Measurements from ENCODE around the gene TSPAN9. TPM values are rescaled to one million over a fixed set of nuclear protein-coding genes. Genes with fewer than 3 reads are reported as not detected.

TSPAN9 gene
- total RNA-seq, 1 donor from 2014 or later = 0.48 TPM

GRCh38 chr12:3179731-3180130, 102.6 kb downstream of the TSPAN9 start:
- Mint-ChIP-seq H3K27me3 (ENCODE audit: low read depth) (peaks cover 15% of the 10 kb centered on the region), H3K36me3 (ENCODE audit: low read depth) (no peaks in the 10 kb centered on the region), H3K27ac (no peak overlapping the region), H3K4me3 (ENCODE audit: low read depth) (no peak overlapping the region), H3K9me3 (no peaks in the 10 kb centered on the region), H3K4me1 (ENCODE audit: low read depth) (peaks cover 1% of the 10 kb centered on the region)
- intact Hi-C loops (cut with micrococcal nuclease) = no loop called here
- DNase-seq (ENCODE audit: low spot score) = no peak

- no peaks in the 10 kb centered on the region for H3K36me3 Mint-ChIP-seq (ENCODE audit: low read depth)
- H3K4me3 Mint-ChIP-seq (ENCODE audit: low read depth) = no peak overlapping the region
- no peak overlapping the region for H3K27ac Mint-ChIP-seq
- H3K9me3 Mint-ChIP-seq = no peaks in the 10 kb centered on the region
- intact Hi-C loops (cut with micrococcal nuclease) = no loop called here
- H3K4me1 Mint-ChIP-seq (ENCODE audit: low read depth) = peaks cover 1% of the 10 kb centered on the region
- H3K27me3 Mint-ChIP-seq (ENCODE audit: low read depth) = peaks cover 15% of the 10 kb centered on the region
- no peak for DNase-seq (ENCODE audit: low spot score)
Observed at GRCh38 chr12:3182426-3182825, 105.2 kb downstream of the TSPAN9 start.

DNA sequence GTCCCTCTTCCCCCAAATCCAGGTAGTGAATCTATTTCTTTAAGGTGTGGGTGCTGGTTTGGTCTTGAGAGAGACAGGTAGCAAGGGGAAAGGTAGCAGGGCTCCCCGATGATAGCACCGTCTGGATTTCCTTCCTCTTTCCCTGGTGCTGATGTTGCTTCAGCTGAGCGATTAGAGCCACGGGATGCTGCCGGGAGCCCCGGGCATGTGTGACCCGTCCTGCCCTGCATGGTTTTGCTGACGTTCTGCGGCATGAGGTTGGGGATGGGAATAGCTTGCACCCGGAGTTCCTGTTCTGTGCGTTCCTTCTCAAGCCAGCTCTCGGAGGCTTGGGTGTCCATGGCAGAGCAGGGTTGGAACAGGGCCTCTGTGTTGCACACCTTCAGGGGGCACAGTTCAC, 107.3 kb downstream of the TSPAN9 start:
- Mint-ChIP-seq H3K9me3 (no peaks in the 10 kb centered on the region), H3K4me3 (ENCODE audit: low read depth) (no peak overlapping the region), H3K27ac (no peak overlapping the region), H3K36me3 (ENCODE audit: low read depth) (no peaks in the 10 kb centered on the region), H3K4me1 (ENCODE audit: low read depth) (no peaks in the 10 kb centered on the region), H3K27me3 (ENCODE audit: low read depth) (peaks cover 5% of the 10 kb centered on the region)
- DNase-seq (ENCODE audit: low spot score) = no peak
- intact Hi-C loops (cut with micrococcal nuclease) = no loop called here

GRCh38 chr12:3185260-3185870, 108.2 kb downstream of the TSPAN9 start:
- no peak overlapping the region for H3K27ac Mint-ChIP-seq
- no peaks in the 10 kb centered on the region for H3K4me1 Mint-ChIP-seq (ENCODE audit: low read depth)
- DNase-seq (ENCODE audit: low spot score) = no peak
- no peaks in the 10 kb centered on the region for H3K36me3 Mint-ChIP-seq (ENCODE audit: low read depth)
- H3K9me3 Mint-ChIP-seq = no peaks in the 10 kb centered on the region
- intact Hi-C loops (cut with micrococcal nuclease) = no loop called here
- peaks cover 4% of the 10 kb centered on the region for H3K27me3 Mint-ChIP-seq (ENCODE audit: low read depth)
- no peak overlapping the region for H3K4me3 Mint-ChIP-seq (ENCODE audit: low read depth)

DNA sequence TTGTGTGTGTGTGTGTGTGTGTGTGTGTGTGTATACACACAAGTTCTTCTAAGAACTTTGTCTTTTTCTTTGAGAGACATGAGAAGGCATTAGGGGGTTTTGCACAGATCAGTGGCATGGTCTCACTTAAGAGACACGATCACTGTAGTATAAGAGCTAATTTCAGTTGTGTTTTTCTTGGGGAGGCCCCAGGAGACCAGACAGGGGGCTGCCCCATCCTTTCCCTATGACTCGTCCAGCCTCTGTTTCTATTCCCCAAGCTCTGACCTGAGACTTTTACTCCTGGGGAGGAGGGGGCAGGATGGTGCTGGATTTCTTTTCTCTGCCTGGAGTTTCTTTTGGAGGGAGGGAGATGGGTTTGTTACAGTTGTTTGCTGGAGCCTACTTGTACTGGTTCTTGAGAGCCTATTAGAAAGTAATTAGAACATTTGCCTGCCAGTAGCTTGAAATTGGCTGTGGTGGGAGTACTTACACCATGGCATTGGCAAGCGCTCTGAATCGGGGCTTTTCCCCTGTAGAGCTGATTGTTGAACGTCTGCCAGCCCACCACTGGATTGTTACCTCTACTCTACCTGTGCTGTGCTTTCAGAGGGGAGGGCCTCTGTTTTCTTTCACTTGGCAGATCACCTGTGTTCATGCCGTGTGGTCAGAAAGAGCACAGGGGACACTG, 109.5 kb downstream of the TSPAN9 start:
- no peak overlapping the region for H3K27ac Mint-ChIP-seq
- H3K4me3 Mint-ChIP-seq (ENCODE audit: low read depth) = no peak overlapping the region
- intact Hi-C loops (cut with micrococcal nuclease) = no loop called here
- H3K27me3 Mint-ChIP-seq (ENCODE audit: low read depth) = peaks cover 4% of the 10 kb centered on the region
- no peak for DNase-seq (ENCODE audit: low spot score)
- H3K9me3 Mint-ChIP-seq = no peaks in the 10 kb centered on the region
- no peaks in the 10 kb centered on the region for H3K36me3 Mint-ChIP-seq (ENCODE audit: low read depth)
- H3K4me1 Mint-ChIP-seq (ENCODE audit: low read depth) = no peaks in the 10 kb centered on the region

DNA sequence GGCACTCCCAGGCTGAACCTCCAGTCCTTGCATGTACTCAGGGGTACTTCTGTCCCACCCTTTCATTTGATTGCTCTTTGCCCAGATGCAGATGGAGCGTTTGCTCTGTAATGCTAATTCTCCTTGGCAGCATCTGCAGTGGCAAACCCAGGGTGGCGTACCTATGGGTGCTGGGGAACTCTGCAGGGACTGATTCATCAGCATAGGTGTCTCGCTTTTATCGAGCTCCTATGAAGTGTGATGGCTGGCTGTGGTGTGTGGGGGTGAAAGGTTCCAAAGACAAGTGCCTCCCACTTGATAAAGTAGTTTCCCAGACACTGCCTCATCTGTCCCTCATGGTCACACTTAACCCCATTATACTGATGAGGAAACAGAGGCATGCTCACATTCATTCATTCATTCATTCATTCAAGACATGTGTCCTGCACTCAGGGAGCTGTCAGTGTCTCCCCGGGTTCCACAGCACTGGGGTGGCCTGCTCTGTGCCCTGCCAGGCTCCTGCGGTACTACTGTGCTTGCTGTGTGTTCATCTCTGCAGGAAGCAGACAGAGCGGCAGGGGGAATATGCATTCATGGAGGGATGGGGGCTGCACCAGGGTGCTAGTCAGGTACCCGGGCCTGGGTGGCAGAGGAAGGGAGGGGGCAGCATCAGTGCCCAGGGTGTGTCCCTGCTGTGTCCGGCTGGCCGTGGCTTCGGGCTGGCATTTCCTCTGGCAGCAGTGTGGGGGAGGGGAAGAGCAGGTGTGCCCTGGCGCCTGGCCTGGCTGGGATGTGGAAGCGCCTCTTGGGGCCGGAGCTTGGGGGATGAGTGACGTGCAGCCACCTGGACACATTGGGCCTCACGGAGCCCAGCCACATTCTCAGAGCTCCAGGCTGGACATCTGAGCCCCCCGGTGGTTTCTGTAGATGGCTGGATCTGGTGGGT, 110.9 kb downstream of the TSPAN9 start:
- Mint-ChIP-seq H3K4me3 (ENCODE audit: low read depth) (no peak overlapping the region), H3K9me3 (no peaks in the 10 kb centered on the region), H3K27ac (no peak overlapping the region), H3K27me3 (ENCODE audit: low read depth) (no peaks in the 10 kb centered on the region), H3K36me3 (ENCODE audit: low read depth) (no peaks in the 10 kb centered on the region), H3K4me1 (ENCODE audit: low read depth) (no peaks in the 10 kb centered on the region)
- DNase-seq (ENCODE audit: low spot score) = no peak
- intact Hi-C loops (cut with micrococcal nuclease) = no loop called here

DNA sequence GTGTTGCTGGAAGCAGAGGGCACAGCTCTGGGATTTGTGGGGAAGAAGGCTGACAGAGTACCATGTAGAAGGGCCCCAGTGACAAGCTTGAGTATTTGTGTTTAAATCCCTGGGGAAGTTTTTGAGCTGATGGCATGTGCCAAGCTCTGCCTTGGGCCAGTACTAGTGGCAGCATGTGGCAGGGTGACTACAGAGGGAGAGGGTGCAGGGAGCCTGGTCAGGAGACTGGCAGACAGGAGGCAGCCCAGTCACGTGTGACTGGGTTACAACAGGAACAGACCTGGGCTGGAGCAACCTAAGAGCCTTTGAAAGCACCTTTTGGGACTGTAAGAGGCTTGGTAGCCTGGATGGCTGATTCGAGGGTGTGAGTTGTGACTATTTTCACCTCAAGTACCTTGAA, 112.1 kb downstream of the TSPAN9 start:
- no peak for DNase-seq (ENCODE audit: low spot score)
- no peaks in the 10 kb centered on the region for H3K4me1 Mint-ChIP-seq (ENCODE audit: low read depth)
- no peaks in the 10 kb centered on the region for H3K27me3 Mint-ChIP-seq (ENCODE audit: low read depth)
- H3K36me3 Mint-ChIP-seq (ENCODE audit: low read depth) = no peaks in the 10 kb centered on the region
- no peak overlapping the region for H3K27ac Mint-ChIP-seq
- intact Hi-C loops (cut with micrococcal nuclease) = no loop called here
- no peak overlapping the region for H3K4me3 Mint-ChIP-seq (ENCODE audit: low read depth)
- no peaks in the 10 kb centered on the region for H3K9me3 Mint-ChIP-seq

GRCh38 chr12:3190101-3190500, 112.9 kb downstream of the TSPAN9 start:
- Mint-ChIP-seq H3K9me3 (no peaks in the 10 kb centered on the region), H3K27me3 (ENCODE audit: low read depth) (no peaks in the 10 kb centered on the region), H3K4me1 (ENCODE audit: low read depth) (no peaks in the 10 kb centered on the region), H3K4me3 (ENCODE audit: low read depth) (no peak overlapping the region), H3K36me3 (ENCODE audit: low read depth) (no peaks in the 10 kb centered on the region), H3K27ac (no peak overlapping the region)
- no peak for DNase-seq (ENCODE audit: low spot score)
- intact Hi-C loops (cut with micrococcal nuclease) = no loop called here

DNA sequence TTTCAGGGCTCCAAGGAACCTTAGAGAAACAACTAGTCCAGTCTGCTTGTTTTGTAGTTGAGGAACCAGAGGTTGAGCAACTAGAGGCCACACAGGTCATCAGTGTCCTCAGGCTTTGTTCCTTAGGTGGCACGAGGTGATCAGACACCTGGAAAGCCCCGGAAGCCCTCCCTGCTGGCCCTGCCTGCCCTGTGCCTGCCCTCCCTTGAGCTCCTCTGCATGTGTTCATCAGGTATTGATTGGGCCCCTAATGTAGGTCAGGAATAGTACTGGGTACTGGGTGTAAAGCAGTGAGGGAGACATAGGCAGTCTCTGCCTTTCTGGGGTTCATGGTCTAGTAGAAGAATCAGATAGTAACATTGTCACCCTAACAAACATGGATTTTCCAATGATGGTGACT, 114.3 kb downstream of the TSPAN9 start:
- H3K27ac Mint-ChIP-seq = no peak overlapping the region
- H3K27me3 Mint-ChIP-seq (ENCODE audit: low read depth) = peaks cover 3% of the 10 kb centered on the region
- H3K9me3 Mint-ChIP-seq = no peaks in the 10 kb centered on the region
- no peaks in the 10 kb centered on the region for H3K4me1 Mint-ChIP-seq (ENCODE audit: low read depth)
- intact Hi-C loops (cut with micrococcal nuclease) = no loop called here
- no peak overlapping the region for H3K4me3 Mint-ChIP-seq (ENCODE audit: low read depth)
- no peaks in the 10 kb centered on the region for H3K36me3 Mint-ChIP-seq (ENCODE audit: low read depth)
- no peak for DNase-seq (ENCODE audit: low spot score)

DNA sequence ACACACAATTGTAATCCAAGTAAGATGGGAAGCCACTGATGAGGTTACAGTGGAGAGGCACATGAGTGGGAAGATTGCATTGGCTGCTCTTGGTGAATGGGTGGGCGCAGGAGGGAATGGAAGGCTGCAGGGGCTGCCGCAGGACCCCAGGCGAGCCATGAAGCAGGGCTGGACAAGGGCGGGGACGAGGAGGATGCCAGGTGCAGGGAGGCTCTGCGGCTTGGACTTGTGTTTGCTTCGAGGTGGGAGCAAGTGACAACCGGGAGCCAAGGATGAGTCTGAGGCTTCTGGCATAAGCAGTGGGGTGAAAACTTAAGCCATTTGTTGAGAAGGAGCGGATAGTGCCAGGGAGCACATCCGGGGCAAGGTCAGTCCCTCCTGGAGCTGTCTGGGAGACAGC, 115.0 kb downstream of the TSPAN9 start:
- peaks cover 3% of the 10 kb centered on the region for H3K27me3 Mint-ChIP-seq (ENCODE audit: low read depth)
- no peaks in the 10 kb centered on the region for H3K36me3 Mint-ChIP-seq (ENCODE audit: low read depth)
- DNase-seq (ENCODE audit: low spot score) = no peak
- no peak overlapping the region for H3K4me3 Mint-ChIP-seq (ENCODE audit: low read depth)
- H3K4me1 Mint-ChIP-seq (ENCODE audit: low read depth) = no peaks in the 10 kb centered on the region
- intact Hi-C loops (cut with micrococcal nuclease) = no loop called here
- H3K9me3 Mint-ChIP-seq = no peaks in the 10 kb centered on the region
- no peak overlapping the region for H3K27ac Mint-ChIP-seq

- peaks cover 3% of the 10 kb centered on the region for H3K27me3 Mint-ChIP-seq (ENCODE audit: low read depth)
- no peaks in the 10 kb centered on the region for H3K36me3 Mint-ChIP-seq (ENCODE audit: low read depth)
- no peak overlapping the region for H3K27ac Mint-ChIP-seq
- DNase-seq (ENCODE audit: low spot score) = no peak
- H3K9me3 Mint-ChIP-seq = no peaks in the 10 kb centered on the region
- no peaks in the 10 kb centered on the region for H3K4me1 Mint-ChIP-seq (ENCODE audit: low read depth)
- no peak overlapping the region for H3K4me3 Mint-ChIP-seq (ENCODE audit: low read depth)
- intact Hi-C loops (cut with micrococcal nuclease) = no loop called here
Observed at GRCh38 chr12:3193131-3193530, 116.0 kb downstream of the TSPAN9 start.

- H3K27me3 Mint-ChIP-seq (ENCODE audit: low read depth) = peaks cover 3% of the 10 kb centered on the region
- H3K27ac Mint-ChIP-seq = no peak overlapping the region
- no peaks in the 10 kb centered on the region for H3K36me3 Mint-ChIP-seq (ENCODE audit: low read depth)
- no peaks in the 10 kb centered on the region for H3K9me3 Mint-ChIP-seq
- intact Hi-C loops (cut with micrococcal nuclease) = no loop called here
- no peak for DNase-seq (ENCODE audit: low spot score)
- no peaks in the 10 kb centered on the region for H3K4me1 Mint-ChIP-seq (ENCODE audit: low read depth)
- H3K4me3 Mint-ChIP-seq (ENCODE audit: low read depth) = no peak overlapping the region
Observed at GRCh38 chr12:3193755-3194154, 116.6 kb downstream of the TSPAN9 start.

DNA sequence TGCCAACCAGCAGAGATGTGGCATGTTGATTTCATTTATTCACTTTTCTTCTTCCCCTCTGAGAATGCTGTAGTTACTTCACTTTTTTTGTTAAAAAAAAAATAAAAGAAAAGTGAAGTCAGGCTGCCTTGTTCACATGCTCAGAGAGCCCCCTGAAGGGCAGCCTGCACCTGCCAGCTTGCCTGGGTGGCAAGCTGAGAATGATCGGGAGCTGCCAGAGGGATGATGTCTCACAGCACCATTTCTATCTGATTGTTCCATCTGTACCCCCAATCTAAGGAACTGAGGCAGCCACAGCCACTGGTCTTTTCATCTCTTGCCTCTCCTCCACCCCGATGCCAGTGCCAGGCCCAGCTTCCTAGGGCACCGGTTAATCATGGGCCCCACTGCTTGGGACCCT, 118.2 kb downstream of the TSPAN9 start:
- H3K4me1 Mint-ChIP-seq (ENCODE audit: low read depth) = no peaks in the 10 kb centered on the region
- H3K36me3 Mint-ChIP-seq (ENCODE audit: low read depth) = no peaks in the 10 kb centered on the region
- H3K9me3 Mint-ChIP-seq = no peaks in the 10 kb centered on the region
- H3K4me3 Mint-ChIP-seq (ENCODE audit: low read depth) = no peak overlapping the region
- H3K27ac Mint-ChIP-seq = no peak overlapping the region
- no peak for DNase-seq (ENCODE audit: low spot score)
- intact Hi-C loops (cut with micrococcal nuclease) = no loop called here
- peaks cover 13% of the 10 kb centered on the region for H3K27me3 Mint-ChIP-seq (ENCODE audit: low read depth)
